Panc1 (cell line): ENCODE data around the gene BNIP2. TPM values are rescaled to one million over a fixed set of nuclear protein-coding genes. Genes with fewer than 3 reads are reported as not detected.

Experiments
- ATAC-seq: fragments of 200-7000 bp; cut with Tn5 transposase; 2 replicates; pipeline ENCODE4 v1.9.1; 2020; ENCODE audit warnings: mild to moderate bottlenecking, moderate library complexity
- BruUV-seq: library from RNA; stranded (reverse); fragments of 400-500 nt; replicated peaks from 2 replicates; lab custom pipeline; 2021; lab: Mats Ljungman, UMichigan
- CTCF ChIA-PET: fragments of 300-600 bp; sonication (Branson Sonifier 250); formaldehyde crosslinking; loops from one replicate; lab custom pipeline; 2022; ENCODE audit warnings: antibody characterized with exemption; lab: Charles Lee
- POLR2A ChIA-PET: fragments of 300-600 bp; sonication (Branson Sonifier 250); formaldehyde crosslinking; loops from one replicate; lab custom pipeline; 2022; ENCODE audit warnings: antibody characterized with exemption; lab: Charles Lee
- DNase-seq: peaks from one replicate; pipeline ENCODE4 v3.0.0-alpha.2; 2010; ENCODE audit warnings: low read depth, low spot score
- H3K27ac ChIP-seq: 2 replicates; pipeline ENCODE4 v1.5.1; 2011; ENCODE audit warnings: mild to moderate bottlenecking, low read length, inconsistent platforms
- H3K27me3 ChIP-seq: fragments of 200-500 bp; sonication (Bioruptor generic); 2 replicates; pipeline ENCODE4 v1.6.0; 2014; ENCODE audit warnings: low read length, inconsistent platforms; ENCODE audit not compliant: control insufficient read depth, insufficient read depth
- H3K36me3 ChIP-seq: fragments of 200-500 bp; sonication (Bioruptor generic); 2 replicates; pipeline ENCODE4 v1.5.1; 2014; ENCODE audit warnings: inconsistent platforms, mild to moderate bottlenecking, low read length, moderate library complexity; ENCODE audit not compliant: control insufficient read depth, insufficient read depth
- H3K4me1 ChIP-seq: 2 replicates; pipeline ENCODE4 v1.5.1; 2011; ENCODE audit warnings: inconsistent platforms, mild to moderate bottlenecking, low read length, moderate library complexity; ENCODE audit not compliant: control insufficient read depth, insufficient read depth
- H3K4me3 ChIP-seq, 2 experiments: 2 replicates each; pipeline ENCODE4 v1.5.1; 2011 to 2012; ENCODE audit warnings: low read depth in 2 of 2, low read length in 2 of 2, mild to moderate bottlenecking in 2 of 2, inconsistent platforms in 1 of 2, moderate library complexity in 1 of 2
- H3K9me3 ChIP-seq: fragments of 200-500 bp; sonication (Bioruptor generic); 2 replicates; pipeline ENCODE4 v1.5.1; 2014; ENCODE audit warnings: low read depth, mild to moderate bottlenecking, inconsistent platforms, low read length, moderate library complexity; ENCODE audit not compliant: control insufficient read depth, insufficient read depth
- POLR2AphosphoS5 ChIP-seq: IDR thresholded peaks from 2 replicates; pipeline ENCODE4 v1.6.1; 2012; ENCODE audit warnings: mild to moderate bottlenecking, low read depth, low read length, moderate library complexity
- SIN3A ChIP-seq: IDR thresholded peaks from 2 replicates; pipeline ENCODE4 v1.6.1; 2012; ENCODE audit warnings: low read depth, mild to moderate bottlenecking, low read length, moderate library complexity, borderline replicate concordance; ENCODE audit not compliant: insufficient read depth
- TCF7L2 ChIP-seq: IDR thresholded peaks from 2 replicates; pipeline ENCODE4 v1.6.1; 2011; ENCODE audit warnings: mild to moderate bottlenecking, low read depth, low read length, inconsistent platforms
- in situ Hi-C: cut with HindIII; loops from 2 replicates; pipeline ENCODE4 v1.10.0; 2016; ENCODE audit warnings: low sequenced_read_pairs, low pct_unique_long_range_greater_than_20kb
- intact Hi-C: fragments of 100-400 bp; cut with micrococcal nuclease; formaldehyde crosslinking; loops from one replicate; pipeline ENCODE4 v1.10.0; 2022; ENCODE audit not compliant: unreplicated experiment
- total RNA-seq: library from RNA; stranded (reverse); gene quantifications from one replicate; pipeline ENCODE4 v1.2.1, GENCODE V29; 2021; ENCODE audit not compliant: unreplicated experiment
- TF ChIP-seq, protein P1 (sequence below), 2 experiments: IDR thresholded peaks; 2 replicates each; pipeline ENCODE4 v1.6.1; 2011 to 2012; ENCODE audit warnings: low read depth in 2 of 2, control low read depth in 1 of 2, low read length in 1 of 2, mild to moderate bottlenecking in 1 of 2, moderate library complexity in 1 of 2; ENCODE audit not compliant: insufficient read depth in 1 of 2
- TF ChIP-seq, protein P2 (sequence below): fragments of 450-650 bp; IDR thresholded peaks from 2 replicates; pipeline ENCODE4 v1.5.1; 2017; ENCODE audit warnings: mild to moderate bottlenecking

BNIP2 gene
- total RNA-seq, 1 experiment from 2014 or later, result 70.7 TPM

GRCh38 chr15:59636184-59636583 lies 52.9 kb downstream of the BNIP2 start:
- Histone ChIP-seq H3K4me3 (no peak overlapping the region), H3K27ac (no peak overlapping the region), H3K36me3 (peaks cover 5% of the 10 kb centered on the region; the same call in 1 of the 2 replicates), H3K9me3 (no peaks in the 10 kb centered on the region), H3K27me3 (no peaks in the 10 kb centered on the region), H3K4me1 (no peaks in the 10 kb centered on the region)
- ChIA-PET POLR2A (interaction anchor here (0.6 kb wide), 1 partner anchor 86 kb away, joined by 3 read pairs; no protein-coding TSS in a partner anchor), CTCF (no interaction called here)
- in situ Hi-C loops, result no loop called here
- TF ChIP-seq TCF7L2 (no peak), POLR2AphosphoS5 (no peak), SIN3A (no peak)
- TF ChIP-seq, protein P1, sequence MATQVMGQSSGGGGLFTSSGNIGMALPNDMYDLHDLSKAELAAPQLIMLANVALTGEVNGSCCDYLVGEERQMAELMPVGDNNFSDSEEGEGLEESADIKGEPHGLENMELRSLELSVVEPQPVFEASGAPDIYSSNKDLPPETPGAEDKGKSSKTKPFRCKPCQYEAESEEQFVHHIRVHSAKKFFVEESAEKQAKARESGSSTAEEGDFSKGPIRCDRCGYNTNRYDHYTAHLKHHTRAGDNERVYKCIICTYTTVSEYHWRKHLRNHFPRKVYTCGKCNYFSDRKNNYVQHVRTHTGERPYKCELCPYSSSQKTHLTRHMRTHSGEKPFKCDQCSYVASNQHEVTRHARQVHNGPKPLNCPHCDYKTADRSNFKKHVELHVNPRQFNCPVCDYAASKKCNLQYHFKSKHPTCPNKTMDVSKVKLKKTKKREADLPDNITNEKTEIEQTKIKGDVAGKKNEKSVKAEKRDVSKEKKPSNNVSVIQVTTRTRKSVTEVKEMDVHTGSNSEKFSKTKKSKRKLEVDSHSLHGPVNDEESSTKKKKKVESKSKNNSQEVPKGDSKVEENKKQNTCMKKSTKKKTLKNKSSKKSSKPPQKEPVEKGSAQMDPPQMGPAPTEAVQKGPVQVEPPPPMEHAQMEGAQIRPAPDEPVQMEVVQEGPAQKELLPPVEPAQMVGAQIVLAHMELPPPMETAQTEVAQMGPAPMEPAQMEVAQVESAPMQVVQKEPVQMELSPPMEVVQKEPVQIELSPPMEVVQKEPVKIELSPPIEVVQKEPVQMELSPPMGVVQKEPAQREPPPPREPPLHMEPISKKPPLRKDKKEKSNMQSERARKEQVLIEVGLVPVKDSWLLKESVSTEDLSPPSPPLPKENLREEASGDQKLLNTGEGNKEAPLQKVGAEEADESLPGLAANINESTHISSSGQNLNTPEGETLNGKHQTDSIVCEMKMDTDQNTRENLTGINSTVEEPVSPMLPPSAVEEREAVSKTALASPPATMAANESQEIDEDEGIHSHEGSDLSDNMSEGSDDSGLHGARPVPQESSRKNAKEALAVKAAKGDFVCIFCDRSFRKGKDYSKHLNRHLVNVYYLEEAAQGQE (IDR thresholded peaks at IDR 0.05; ENCODE audit: insufficient read depth in 1 of 2, low read depth in 2 of 2, low read length in 1 of 2), result no peak
- TF ChIP-seq, protein P2, sequence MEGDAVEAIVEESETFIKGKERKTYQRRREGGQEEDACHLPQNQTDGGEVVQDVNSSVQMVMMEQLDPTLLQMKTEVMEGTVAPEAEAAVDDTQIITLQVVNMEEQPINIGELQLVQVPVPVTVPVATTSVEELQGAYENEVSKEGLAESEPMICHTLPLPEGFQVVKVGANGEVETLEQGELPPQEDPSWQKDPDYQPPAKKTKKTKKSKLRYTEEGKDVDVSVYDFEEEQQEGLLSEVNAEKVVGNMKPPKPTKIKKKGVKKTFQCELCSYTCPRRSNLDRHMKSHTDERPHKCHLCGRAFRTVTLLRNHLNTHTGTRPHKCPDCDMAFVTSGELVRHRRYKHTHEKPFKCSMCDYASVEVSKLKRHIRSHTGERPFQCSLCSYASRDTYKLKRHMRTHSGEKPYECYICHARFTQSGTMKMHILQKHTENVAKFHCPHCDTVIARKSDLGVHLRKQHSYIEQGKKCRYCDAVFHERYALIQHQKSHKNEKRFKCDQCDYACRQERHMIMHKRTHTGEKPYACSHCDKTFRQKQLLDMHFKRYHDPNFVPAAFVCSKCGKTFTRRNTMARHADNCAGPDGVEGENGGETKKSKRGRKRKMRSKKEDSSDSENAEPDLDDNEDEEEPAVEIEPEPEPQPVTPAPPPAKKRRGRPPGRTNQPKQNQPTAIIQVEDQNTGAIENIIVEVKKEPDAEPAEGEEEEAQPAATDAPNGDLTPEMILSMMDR, result no peak
- ATAC-seq (no peak), DNase-seq (no peak)
- no TSS peak for BruUV-seq
- intact Hi-C loops, result no loop called here

DNA sequence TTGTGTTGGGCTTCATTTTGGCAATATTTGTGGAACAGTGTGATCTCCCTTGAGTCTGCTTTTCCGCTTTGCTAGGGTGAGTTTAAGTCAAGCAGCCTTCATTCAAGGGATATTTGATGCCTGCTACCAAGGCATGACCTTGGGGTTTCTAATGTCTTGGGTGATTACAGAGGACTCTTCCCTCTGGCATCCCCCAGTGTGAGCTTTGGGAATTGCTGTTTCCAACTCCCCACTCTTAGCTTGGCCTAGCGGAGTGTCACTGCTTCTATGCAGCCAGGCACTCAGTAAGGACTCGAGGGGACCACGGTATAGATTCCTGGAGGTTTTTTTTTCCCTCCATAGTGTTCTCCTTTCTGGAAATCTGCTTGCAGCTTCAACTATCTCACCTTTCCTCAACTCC lies 56.4 kb downstream of the BNIP2 start:
- ChIA-PET CTCF (interaction anchor here (1.2 to 3.1 kb wide), 2 partner anchors 100 to 104 kb away, joined by 4 to 15 read pairs; no protein-coding TSS in a partner anchor), POLR2A (no interaction called here)
- TF ChIP-seq, protein P2, result peak; percentile 72
- no peak for TF ChIP-seq SIN3A
- TF ChIP-seq, protein P1 (IDR thresholded peaks at IDR 0.05; ENCODE audit: insufficient read depth in 1 of 2, low read depth in 2 of 2, low read length in 1 of 2), result no peak
- in situ Hi-C loops, result no loop called here
- no peaks in the 10 kb centered on the region for H3K36me3 ChIP-seq
- H3K9me3 ChIP-seq, result no peaks in the 10 kb centered on the region
- H3K4me3 ChIP-seq, result no peak overlapping the region
- H3K27me3 ChIP-seq, result no peaks in the 10 kb centered on the region
- BruUV-seq, result no TSS peak
- peak; percentile 83 for ATAC-seq
- intact Hi-C loops, result no loop called here
- no peak overlapping the region for H3K27ac ChIP-seq
- H3K4me1 ChIP-seq, result no peaks in the 10 kb centered on the region
- no peak for DNase-seq
